GM18951 (cell line): ENCODE results near the gene CPSF2.

Source experiments
- POLR2A ChIP-seq: IDR thresholded peaks from 4 replicates; pipeline ENCODE4 v1.6.1; 2011; ENCODE audit warnings: mild to moderate bottlenecking; ENCODE audit not compliant: insufficient read length, insufficient read depth; ENCODE audit errors: extremely low read depth
- in situ Hi-C: fragments of 300-500 bp; cut with MboI; formaldehyde crosslinking; loops from one replicate; pipeline ENCODE4 v1.12.0; 2022; ENCODE audit warnings: low sequenced_read_pairs, mixed read lengths, inconsistent platforms; ENCODE audit not compliant: unreplicated experiment

The CPSF2 gene

GRCh38 chr14:92121207-92121669 lies 531 bp upstream of the CPSF2 start:
- in situ Hi-C loops = loop anchor here (25.0 kb wide), 1 partner anchor 666 kb away; the partner anchor contains the start of gene GOLGA5
- no peak for TF ChIP-seq POLR2A

GRCh38 chr14:92122351-92122677 lies 545 bp downstream of the CPSF2 start:
- no peak for TF ChIP-seq POLR2A
- in situ Hi-C loops = loop anchor here (25.0 kb wide), 1 partner anchor 665 kb away; the partner anchor contains the start of gene GOLGA5

- no peak for TF ChIP-seq POLR2A
- in situ Hi-C loops = loop anchor here (25.0 kb wide), 1 partner anchor 665 kb away; the partner anchor contains the start of gene GOLGA5
These were observed 992 bp downstream of the CPSF2 start for GRCh38 chr14:92122761-92123160.

GRCh38 chr14:92134456-92134855 lies 12.7 kb downstream of the CPSF2 start:
- TF ChIP-seq POLR2A = no peak
- in situ Hi-C loops = loop anchor here (25.0 kb wide), 1 partner anchor 553 kb away; no protein-coding TSS in a partner anchor

GRCh38 chr14:92135269-92135668 lies 13.5 kb downstream of the CPSF2 start:
- in situ Hi-C loops = loop anchor here (25.0 kb wide), 1 partner anchor 552 kb away; no protein-coding TSS in a partner anchor
- no peak for TF ChIP-seq POLR2A

- TF ChIP-seq POLR2A = no peak
- in situ Hi-C loops = loop anchor here (25.0 kb wide), 1 partner anchor 544 kb away; no protein-coding TSS in a partner anchor
These were observed 21.5 kb downstream of the CPSF2 start for GRCh38 chr14:92143309-92143708.

GRCh38 chr14:92143962-92144361 lies 22.2 kb downstream of the CPSF2 start:
- in situ Hi-C loops = loop anchor here (25.0 kb wide), 1 partner anchor 543 kb away; no protein-coding TSS in a partner anchor
- no peak for TF ChIP-seq POLR2A

GRCh38 chr14:92144708-92145107 lies 22.9 kb downstream of the CPSF2 start:
- in situ Hi-C loops = loop anchor here (25.0 kb wide), 1 partner anchor 543 kb away; no protein-coding TSS in a partner anchor
- no peak for TF ChIP-seq POLR2A

- TF ChIP-seq POLR2A = no peak
- in situ Hi-C loops = no loop called here
These were observed 31.8 kb downstream of the CPSF2 start for GRCh38 chr14:92153581-92153980.

GRCh38 chr14:92154283-92154942 lies 32.6 kb downstream of the CPSF2 start:
- in situ Hi-C loops = no loop called here
- TF ChIP-seq POLR2A = no peak

GRCh38 chr14:92160619-92161018 lies 38.9 kb downstream of the CPSF2 start:
- no peak for TF ChIP-seq POLR2A
- in situ Hi-C loops = no loop called here

- in situ Hi-C loops = no loop called here
- TF ChIP-seq POLR2A = no peak
These were observed 39.8 kb downstream of the CPSF2 start for GRCh38 chr14:92161521-92161920.

- TF ChIP-seq POLR2A = no peak
- in situ Hi-C loops = no loop called here
These were observed 43.2 kb downstream of the CPSF2 start for GRCh38 chr14:92164958-92165357.

GRCh38 chr14:92173668-92174067 lies 51.9 kb downstream of the CPSF2 start:
- no peak for TF ChIP-seq POLR2A
- in situ Hi-C loops = no loop called here
